HEK293 (cell line): ENCODE measurements around the gene FREM1.

ENCODE experiments used
- CTCF ChIA-PET: fragments of 350-600 bp; formaldehyde crosslinking; extraction: SDS; loops from one replicate; lab custom pipeline; 2021; ENCODE audit warnings: antibody characterized with exemption; lab: Yijun Ruan, JAX
- POLR2A ChIA-PET: fragments of 300-600 bp; formaldehyde crosslinking; extraction: SDS; loops from one replicate; lab custom pipeline; 2020; ENCODE audit warnings: antibody characterized with exemption, inconsistent platforms; lab: Yijun Ruan, JAX
- H3K27ac ChIP-seq: fragments of 200-500 bp; sonication (Bioruptor generic); 2 replicates; pipeline ENCODE4 v1.5.1; 2014; ENCODE audit warnings: low read depth, low read length, control low read depth, inconsistent platforms; ENCODE audit errors: extremely low read depth
- H3K36me3 ChIP-seq, 2 experiments: fragments of 200-500 bp in 1 of 2; sonication (Bioruptor generic) in 1 of 2; 1 replicate in 1 of 2; 2 replicates in 1 of 2; pipeline ENCODE4 v1.5.1; 2014 to 2017; ENCODE audit warnings: inconsistent platforms in 2 of 2, low read length in 2 of 2; ENCODE audit not compliant: control insufficient read depth in 2 of 2, insufficient read depth in 1 of 2
- H3K4me1 ChIP-seq: fragments of 200-500 bp; sonication (Bioruptor generic); 2 replicates; pipeline ENCODE4 v1.5.1; 2014; ENCODE audit warnings: mild to moderate bottlenecking, low read length, inconsistent platforms; ENCODE audit not compliant: control insufficient read depth, insufficient read depth
- H3K4me3 ChIP-seq: 2 replicates; pipeline ENCODE4 v1.5.1; 2011; ENCODE audit warnings: low read depth, mild to moderate bottlenecking, control low read depth, low read length, moderate library complexity
- H3K9me3 ChIP-seq: fragments of 200-500 bp; sonication (Bioruptor generic); 2 replicates; pipeline ENCODE4 v1.5.1; 2014; ENCODE audit warnings: low read depth, low read length, inconsistent platforms; ENCODE audit not compliant: control insufficient read depth, insufficient read depth
- HOXD13 ChIP-seq: sonication (generic); formaldehyde crosslinking; IDR thresholded peaks from 2 replicates; pipeline ENCODE4 v1.8.0; 2022; ENCODE audit warnings: missing genetic modification reagents, borderline replicate concordance
- KLF10 ChIP-seq: fragments of 450-650 bp; IDR thresholded peaks from 2 replicates; pipeline ENCODE4 v1.5.1; 2018; ENCODE audit warnings: missing biosample characterization, mild to moderate bottlenecking, missing genetic modification characterization
- KLF17 ChIP-seq: fragments of 450-650 bp; formaldehyde crosslinking; IDR thresholded peaks from 2 replicates; pipeline ENCODE4 v1.5.1; 2016; ENCODE audit warnings: missing biosample characterization, missing genetic modification characterization
- SP3 ChIP-seq: fragments of 450-650 bp; formaldehyde crosslinking; IDR thresholded peaks from 2 replicates; pipeline ENCODE4 v1.5.1; 2016; ENCODE audit warnings: missing biosample characterization, missing genetic modification characterization
- TRIM28 ChIP-seq: IDR thresholded peaks from 2 replicates; pipeline ENCODE4 v1.6.1; 2011; ENCODE audit warnings: low read length, control low read depth, borderline replicate concordance
- ZNF114 ChIP-seq: fragments of 450-650 bp; formaldehyde crosslinking; IDR thresholded peaks from 2 replicates; pipeline ENCODE4 v1.5.0; 2017; ENCODE audit warnings: missing biosample characterization, missing genetic modification characterization
- ZNF202 ChIP-seq: fragments of 450-650 bp; formaldehyde crosslinking; IDR thresholded peaks from 2 replicates; pipeline ENCODE4 v1.5.1; 2016; ENCODE audit warnings: missing biosample characterization, missing genetic modification characterization, borderline replicate concordance
- ZNF23 ChIP-seq: fragments of 450-650 bp; formaldehyde crosslinking; IDR thresholded peaks from 2 replicates; pipeline ENCODE4 v1.5.1; 2016; ENCODE audit warnings: missing biosample characterization, missing genetic modification characterization, borderline replicate concordance
- ZNF280C ChIP-seq: fragments of 450-650 bp; formaldehyde crosslinking; IDR thresholded peaks from 2 replicates; pipeline ENCODE4 v1.5.1; 2016; ENCODE audit warnings: missing biosample characterization, missing genetic modification characterization
- ZNF292 ChIP-seq: fragments of 450-650 bp; formaldehyde crosslinking; IDR thresholded peaks from 2 replicates; pipeline ENCODE4 v1.5.1; 2016; ENCODE audit warnings: low read depth, missing biosample characterization, missing genetic modification characterization, borderline replicate concordance
- ZNF302 ChIP-seq: fragments of 450-650 bp; formaldehyde crosslinking; IDR thresholded peaks from 2 replicates; pipeline ENCODE4 v1.5.1; 2016; ENCODE audit warnings: missing biosample characterization, missing genetic modification characterization, low read depth
- ZNF391 ChIP-seq: fragments of 450-650 bp; formaldehyde crosslinking; IDR thresholded peaks from 2 replicates; pipeline ENCODE4 v1.5.1; 2016; ENCODE audit warnings: low read depth, missing biosample characterization, missing genetic modification characterization, borderline replicate concordance
- ZNF530 ChIP-seq: fragments of 450-650 bp; formaldehyde crosslinking; IDR thresholded peaks from 2 replicates; pipeline ENCODE4 v1.5.1; 2016; ENCODE audit warnings: low read depth, missing biosample characterization, missing genetic modification characterization
- ZNF544 ChIP-seq: fragments of 450-650 bp; formaldehyde crosslinking; IDR thresholded peaks from 2 replicates; pipeline ENCODE4 v1.5.0; 2017; ENCODE audit warnings: missing biosample characterization, missing genetic modification characterization
- ZNF768 ChIP-seq: fragments of 450-650 bp; formaldehyde crosslinking; IDR thresholded peaks from 2 replicates; pipeline ENCODE4 v1.5.1; 2018; ENCODE audit warnings: missing biosample characterization, mild to moderate bottlenecking, missing genetic modification characterization
- TF ChIP-seq, protein P1 (sequence below): fragments of 450-650 bp; formaldehyde crosslinking; IDR thresholded peaks from 2 replicates; pipeline ENCODE4; 2016; ENCODE audit warnings: missing biosample characterization, missing genetic modification characterization
- TF ChIP-seq, protein P2 (sequence below): fragments of 450-650 bp; formaldehyde crosslinking; IDR thresholded peaks from 2 replicates; pipeline ENCODE4 v1.5.1; 2016; ENCODE audit warnings: missing biosample characterization, missing genetic modification characterization
- TF ChIP-seq, protein P3 (sequence below): fragments of 450-650 bp; formaldehyde crosslinking; IDR thresholded peaks from 2 replicates; pipeline ENCODE4 v1.5.1; 2016; ENCODE audit warnings: missing biosample characterization, missing genetic modification characterization
- TF ChIP-seq, protein P4 (sequence below): fragments of 450-650 bp; formaldehyde crosslinking; IDR thresholded peaks from 2 replicates; pipeline ENCODE4 v1.5.1; 2016; ENCODE audit warnings: missing biosample characterization, missing genetic modification characterization

The FREM1 gene

DNA sequence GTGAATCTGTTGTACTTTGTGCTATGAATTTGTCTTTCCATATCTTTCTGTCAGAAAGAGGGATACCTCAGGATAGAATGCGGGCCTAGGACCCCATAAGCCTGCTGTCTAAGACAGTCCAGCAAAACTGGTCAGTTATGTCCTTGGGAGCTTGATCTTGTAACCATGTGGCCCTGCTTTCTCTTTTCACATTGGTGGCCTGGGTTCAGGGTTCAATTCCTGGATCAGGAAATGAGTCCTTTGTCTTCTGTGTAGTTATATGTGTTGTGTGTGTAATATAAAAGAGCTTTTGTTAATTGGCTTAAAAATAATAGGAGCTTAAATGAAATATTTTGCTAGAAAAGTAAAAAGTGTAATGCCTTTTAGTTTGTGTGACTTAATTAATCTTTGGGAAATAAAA is 16.9 kb downstream of the FREM1 start (continued):
- TF ChIP-seq, protein P1, sequence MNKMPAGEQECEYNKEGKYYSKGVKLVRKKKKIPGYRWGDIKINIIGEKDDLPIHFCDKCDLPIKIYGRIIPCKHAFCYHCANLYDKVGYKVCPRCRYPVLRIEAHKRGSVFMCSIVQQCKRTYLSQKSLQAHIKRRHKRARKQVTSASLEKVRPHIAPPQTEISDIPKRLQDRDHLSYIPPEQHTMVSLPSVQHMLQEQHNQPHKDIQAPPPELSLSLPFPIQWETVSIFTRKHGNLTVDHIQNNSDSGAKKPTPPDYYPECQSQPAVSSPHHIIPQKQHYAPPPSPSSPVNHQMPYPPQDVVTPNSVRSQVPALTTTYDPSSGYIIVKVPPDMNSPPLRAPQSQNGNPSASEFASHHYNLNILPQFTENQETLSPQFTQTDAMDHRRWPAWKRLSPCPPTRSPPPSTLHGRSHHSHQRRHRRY (tag by site-specific recombination) = no peak
- TF ChIP-seq ZNF202 (tag by site-specific recombination) (no peak), ZNF292 (tag by site-specific recombination) (no peak), SP3 (tag by site-specific recombination) (no peak)
- TF ChIP-seq, all 188 proteins: peak for 0

DNA sequence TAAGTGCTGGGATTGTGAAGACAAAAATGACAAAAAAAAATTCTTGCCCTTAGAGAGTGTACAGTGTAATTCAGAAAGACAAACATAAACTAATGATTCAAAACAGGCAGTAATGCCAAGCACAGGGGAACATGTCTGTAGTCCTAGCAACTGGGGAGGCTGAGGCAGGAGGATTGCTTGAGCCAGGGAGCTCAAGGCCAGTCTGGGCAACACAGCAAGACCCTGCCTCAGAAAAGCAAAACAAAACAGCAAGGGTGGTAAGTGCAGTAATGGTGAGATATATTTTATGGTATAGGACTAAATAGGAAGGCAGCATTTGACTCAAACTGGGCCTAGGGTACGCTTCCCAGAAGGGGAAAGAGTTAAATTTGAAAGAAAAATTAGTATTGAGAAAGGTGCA is 18.9 kb downstream of the FREM1 start:
- no peak overlapping the region for H3K4me3 ChIP-seq
- 0 out of 2 replicates have a peak, but pooled peaks cover 2% of the 10 kb centered on the region for H3K4me1 ChIP-seq
- no peak overlapping the region for H3K27ac ChIP-seq
- TF ChIP-seq KLF17 = no peak
- ChIA-PET CTCF (no interaction called here), POLR2A (no interaction called here)
- H3K36me3 ChIP-seq = no peaks in the 10 kb centered on the region
- H3K9me3 ChIP-seq = no peaks in the 10 kb centered on the region

GRCh38 chr9:14889451-14889850 is 20.8 kb downstream of the FREM1 start:
- TF ChIP-seq KLF10 (tag by site-specific recombination) = no peak
- no peak for TF ChIP-seq TRIM28
- no peak for TF ChIP-seq ZNF302 (tag by site-specific recombination)
- TF ChIP-seq ZNF768 = no peak
- no peak for TF ChIP-seq ZNF544
- no peak for TF ChIP-seq ZNF391 (tag by site-specific recombination)
- no peak for TF ChIP-seq HOXD13 (CRISPR knock-in tag)
- TF ChIP-seq, protein P2, sequence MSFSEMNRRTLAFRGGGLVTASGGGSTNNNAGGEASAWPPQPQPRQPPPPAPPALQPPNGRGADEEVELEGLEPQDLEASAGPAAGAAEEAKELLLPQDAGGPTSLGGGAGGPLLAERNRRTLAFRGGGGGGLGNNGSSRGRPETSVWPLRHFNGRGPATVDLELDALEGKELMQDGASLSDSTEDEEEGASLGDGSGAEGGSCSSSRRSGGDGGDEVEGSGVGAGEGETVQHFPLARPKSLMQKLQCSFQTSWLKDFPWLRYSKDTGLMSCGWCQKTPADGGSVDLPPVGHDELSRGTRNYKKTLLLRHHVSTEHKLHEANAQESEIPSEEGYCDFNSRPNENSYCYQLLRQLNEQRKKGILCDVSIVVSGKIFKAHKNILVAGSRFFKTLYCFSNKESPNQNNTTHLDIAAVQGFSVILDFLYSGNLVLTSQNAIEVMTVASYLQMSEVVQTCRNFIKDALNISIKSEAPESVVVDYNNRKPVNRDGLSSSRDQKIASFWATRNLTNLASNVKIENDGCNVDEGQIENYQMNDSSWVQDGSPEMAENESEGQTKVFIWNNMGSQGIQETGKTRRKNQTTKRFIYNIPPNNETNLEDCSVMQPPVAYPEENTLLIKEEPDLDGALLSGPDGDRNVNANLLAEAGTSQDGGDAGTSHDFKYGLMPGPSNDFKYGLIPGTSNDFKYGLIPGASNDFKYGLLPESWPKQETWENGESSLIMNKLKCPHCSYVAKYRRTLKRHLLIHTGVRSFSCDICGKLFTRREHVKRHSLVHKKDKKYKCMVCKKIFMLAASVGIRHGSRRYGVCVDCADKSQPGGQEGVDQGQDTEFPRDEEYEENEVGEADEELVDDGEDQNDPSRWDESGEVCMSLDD (tag by site-specific recombination) = no peak
- TF ChIP-seq, protein P3, sequence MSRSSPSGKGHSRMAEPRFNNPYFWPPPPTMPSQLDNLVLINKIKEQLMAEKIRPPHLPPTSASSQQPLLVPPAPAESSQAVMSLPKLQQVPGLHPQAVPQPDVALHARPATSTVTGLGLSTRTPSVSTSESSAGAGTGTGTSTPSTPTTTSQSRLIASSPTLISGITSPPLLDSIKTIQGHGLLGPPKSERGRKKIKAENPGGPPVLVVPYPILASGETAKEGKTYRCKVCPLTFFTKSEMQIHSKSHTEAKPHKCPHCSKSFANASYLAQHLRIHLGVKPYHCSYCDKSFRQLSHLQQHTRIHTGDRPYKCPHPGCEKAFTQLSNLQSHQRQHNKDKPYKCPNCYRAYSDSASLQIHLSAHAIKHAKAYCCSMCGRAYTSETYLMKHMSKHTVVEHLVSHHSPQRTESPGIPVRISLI (tag by site-specific recombination) = no peak
- TF ChIP-seq ZNF23 (tag by site-specific recombination) = no peak
- no peak for TF ChIP-seq ZNF114 (tag by site-specific recombination)
- TF ChIP-seq, protein P4, sequence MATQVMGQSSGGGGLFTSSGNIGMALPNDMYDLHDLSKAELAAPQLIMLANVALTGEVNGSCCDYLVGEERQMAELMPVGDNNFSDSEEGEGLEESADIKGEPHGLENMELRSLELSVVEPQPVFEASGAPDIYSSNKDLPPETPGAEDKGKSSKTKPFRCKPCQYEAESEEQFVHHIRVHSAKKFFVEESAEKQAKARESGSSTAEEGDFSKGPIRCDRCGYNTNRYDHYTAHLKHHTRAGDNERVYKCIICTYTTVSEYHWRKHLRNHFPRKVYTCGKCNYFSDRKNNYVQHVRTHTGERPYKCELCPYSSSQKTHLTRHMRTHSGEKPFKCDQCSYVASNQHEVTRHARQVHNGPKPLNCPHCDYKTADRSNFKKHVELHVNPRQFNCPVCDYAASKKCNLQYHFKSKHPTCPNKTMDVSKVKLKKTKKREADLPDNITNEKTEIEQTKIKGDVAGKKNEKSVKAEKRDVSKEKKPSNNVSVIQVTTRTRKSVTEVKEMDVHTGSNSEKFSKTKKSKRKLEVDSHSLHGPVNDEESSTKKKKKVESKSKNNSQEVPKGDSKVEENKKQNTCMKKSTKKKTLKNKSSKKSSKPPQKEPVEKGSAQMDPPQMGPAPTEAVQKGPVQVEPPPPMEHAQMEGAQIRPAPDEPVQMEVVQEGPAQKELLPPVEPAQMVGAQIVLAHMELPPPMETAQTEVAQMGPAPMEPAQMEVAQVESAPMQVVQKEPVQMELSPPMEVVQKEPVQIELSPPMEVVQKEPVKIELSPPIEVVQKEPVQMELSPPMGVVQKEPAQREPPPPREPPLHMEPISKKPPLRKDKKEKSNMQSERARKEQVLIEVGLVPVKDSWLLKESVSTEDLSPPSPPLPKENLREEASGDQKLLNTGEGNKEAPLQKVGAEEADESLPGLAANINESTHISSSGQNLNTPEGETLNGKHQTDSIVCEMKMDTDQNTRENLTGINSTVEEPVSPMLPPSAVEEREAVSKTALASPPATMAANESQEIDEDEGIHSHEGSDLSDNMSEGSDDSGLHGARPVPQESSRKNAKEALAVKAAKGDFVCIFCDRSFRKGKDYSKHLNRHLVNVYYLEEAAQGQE = no peak
- TF ChIP-seq ZNF280C = no peak
- no peak for TF ChIP-seq ZNF530 (tag by site-specific recombination)
- H3K4me3 ChIP-seq = no peak overlapping the region
- H3K9me3 ChIP-seq = no peaks in the 10 kb centered on the region
- H3K36me3 ChIP-seq = no peaks in the 10 kb centered on the region
- 0 out of 2 replicates have a peak, but pooled peaks cover 2% of the 10 kb centered on the region for H3K4me1 ChIP-seq
- POLR2A ChIA-PET = no interaction called here
- CTCF ChIA-PET = no interaction called here
- H3K27ac ChIP-seq = no peak overlapping the region
